ENCODE data around the gene GCGR.
A peak's percentile ranks its signal among the peaks of the same experiment; 100 is the strongest.

The GCGR gene

DNA sequence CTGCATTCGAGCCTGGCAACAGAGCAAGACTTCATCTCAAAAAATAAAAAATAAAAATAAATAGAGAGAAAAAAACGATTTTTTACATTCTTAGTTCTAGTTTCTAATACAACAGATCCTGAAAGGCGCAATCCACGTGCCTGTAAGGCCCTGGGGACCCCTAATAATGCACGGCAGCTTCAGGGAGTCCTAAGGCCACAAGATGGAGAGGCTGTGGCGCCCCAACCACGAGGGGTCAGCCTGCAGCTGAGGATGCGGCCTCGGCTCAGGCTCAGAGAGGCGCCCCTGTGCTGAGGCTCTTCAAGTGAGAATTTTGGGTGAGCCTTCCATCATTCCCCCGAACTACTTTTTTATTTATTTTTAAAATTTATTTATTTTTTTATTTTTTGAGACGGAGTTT, 45.5 kb downstream of the GCGR start:
- DNase-seq (ENCODE audit: low spot score), result no peak

DNA sequence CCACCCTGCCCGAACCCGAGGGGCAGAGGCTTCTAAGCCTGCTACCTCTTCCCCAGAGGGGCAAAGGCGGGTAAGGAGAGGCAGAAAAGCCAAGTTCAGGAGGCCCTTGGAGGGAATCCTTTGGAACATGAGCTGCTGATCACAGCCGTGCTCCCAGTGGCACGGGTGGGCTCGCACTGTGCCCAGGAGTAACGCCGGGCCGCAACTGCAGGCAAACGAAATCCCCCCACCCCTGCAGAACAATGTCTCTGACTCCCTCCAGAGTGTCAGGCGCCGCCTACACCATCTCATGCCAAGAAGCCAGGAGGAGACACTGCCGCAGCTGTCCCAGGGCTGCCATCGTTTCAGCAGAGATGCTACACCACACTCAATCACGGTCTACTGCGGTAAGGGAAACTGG, 47.5 kb downstream of the GCGR start:
- DNase-seq (ENCODE audit: low spot score), result no peak

DNA sequence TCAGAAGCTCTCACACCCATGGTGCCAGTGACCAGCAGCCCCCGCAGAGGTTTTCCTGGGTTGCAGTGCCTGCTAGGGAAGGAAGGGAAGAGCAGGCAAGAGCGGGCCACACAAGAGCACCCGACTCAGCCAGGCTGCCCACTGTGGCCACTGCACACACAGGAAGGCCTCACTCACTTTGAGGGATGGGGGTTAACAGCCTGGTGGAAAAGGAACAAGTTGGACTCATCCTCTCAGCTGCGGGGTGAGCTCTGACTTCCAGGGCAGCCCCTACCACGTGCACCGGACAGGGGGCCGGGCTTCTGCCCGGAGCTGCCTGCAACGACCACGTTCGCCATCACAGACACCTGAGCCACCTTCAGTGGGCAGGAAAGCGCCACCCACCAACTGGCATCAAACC, 48.3 kb downstream of the GCGR start:
- no peak for DNase-seq (ENCODE audit: low spot score)

DNA sequence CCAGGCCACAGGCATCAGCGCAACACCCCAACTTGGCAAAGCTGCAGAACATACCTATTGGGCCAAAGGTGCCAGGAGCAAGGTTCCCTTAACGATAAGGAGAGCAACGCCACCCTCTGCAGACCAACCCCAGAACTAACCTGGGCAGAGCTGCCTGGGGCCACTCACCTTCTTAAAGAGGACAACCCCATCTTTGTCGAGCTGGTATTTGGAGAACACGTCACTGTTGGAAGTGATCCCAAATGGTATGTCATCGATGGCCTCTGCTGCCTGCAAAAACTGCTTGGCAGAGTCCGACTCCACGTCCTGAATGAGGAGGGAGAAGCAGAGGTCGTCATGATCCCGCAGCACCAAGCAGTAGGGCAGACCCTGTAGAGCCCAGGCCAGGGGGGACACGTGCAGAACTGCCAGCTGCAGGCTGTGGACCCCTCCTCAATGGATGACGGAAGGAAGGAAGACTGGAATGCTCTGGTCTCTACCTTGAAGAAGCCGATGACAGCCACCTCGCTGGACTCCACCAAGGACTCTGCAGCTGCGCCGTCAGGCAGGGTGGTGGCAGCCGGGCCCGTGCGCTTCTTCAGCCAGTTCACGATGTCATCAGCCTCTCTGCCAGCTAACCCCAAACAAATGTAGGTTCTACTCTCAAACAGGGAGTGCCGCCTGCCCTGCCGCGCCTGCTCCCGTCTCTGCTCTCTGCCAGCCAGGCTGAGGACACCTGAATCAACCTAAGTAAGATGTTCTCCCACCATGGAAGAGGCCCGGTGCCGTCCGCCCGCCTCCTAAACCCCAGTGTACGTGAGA, 51.2 kb downstream of the GCGR start:
- DNase-seq (ENCODE audit: low spot score), result peak; percentile 29

DNA sequence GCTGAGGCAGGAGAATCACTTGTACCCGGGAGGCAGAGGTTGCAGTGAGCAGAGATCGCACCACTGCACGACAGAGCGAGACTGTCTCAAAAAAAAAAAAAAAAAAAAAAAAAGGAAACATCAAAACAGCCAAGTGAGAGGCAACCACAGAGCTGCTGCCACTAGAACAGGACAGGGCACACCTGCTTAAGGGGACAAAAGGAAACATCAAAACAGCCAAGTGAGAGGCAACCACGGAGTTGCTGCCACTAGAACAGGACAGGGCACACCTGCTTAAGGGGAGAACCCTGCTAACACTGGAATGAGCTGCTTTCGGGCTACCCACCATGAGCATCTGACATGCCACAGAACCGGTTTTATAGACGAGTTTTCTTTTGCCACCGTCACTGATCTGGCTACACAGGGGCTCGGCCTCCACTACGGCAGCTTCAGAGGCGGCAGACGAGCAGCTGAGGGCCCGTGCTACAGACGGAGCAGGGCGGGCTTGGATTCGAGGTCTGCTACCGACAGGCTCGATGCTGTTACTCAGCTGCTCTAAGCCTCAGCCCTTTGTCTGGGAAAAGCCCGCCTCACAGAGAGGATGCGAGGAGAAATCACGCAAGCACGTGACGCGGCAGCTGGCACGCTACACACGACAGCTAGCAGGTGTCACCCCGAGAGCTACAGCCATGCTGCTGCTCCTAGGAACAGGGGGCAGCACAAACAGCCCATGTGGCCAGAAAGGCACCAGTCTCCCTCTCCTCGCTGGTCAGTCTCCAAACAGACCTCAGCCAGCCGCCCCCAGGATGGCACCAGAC, 54.4 kb downstream of the GCGR start:
- peak; percentile 71 for DNase-seq (ENCODE audit: low spot score)

DNA sequence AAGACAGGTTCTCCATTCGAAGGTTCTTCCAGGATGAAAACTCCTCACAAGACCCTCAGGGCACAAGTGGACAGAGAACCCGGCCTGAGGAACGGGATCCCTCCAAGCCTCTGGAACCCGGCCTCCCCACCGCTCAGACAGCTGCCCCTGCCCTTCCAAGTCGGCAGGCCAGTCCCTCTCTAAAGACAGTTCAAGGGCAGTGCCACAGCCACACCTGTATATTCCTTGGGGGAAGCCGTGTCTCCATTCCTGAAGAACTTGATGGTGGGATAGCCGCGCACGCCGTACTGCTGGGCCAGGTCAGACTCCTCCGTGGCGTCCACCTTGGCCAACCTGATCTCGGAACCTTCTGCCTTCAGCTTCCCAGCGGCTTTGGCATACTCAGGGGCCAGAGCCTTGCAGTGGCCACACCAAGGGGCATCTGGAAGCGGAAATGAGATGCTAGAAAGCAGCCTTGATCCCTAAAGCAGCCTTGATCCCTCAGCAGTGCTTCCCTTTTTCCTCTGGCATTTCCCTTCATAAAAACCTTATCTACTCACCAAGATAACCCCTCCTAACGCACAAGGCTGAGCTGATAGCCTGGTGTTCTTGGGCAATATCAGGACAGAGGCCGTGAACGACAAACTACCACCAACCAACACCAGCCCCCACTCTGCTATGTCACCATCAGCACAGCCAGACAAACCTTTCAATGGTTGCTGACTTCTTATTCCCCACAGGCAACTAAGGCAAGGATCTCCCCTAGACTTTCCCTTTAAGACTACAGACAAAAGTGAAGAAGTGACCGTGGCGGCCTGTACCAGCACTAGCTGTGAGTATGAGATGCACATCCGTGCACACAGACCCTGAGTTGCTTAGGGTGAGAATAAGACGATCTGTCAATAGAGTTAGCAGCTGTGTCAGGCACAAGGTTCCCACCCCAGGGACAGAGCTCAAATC, 55.3 kb downstream of the GCGR start:
- peak; percentile 49 for DNase-seq (ENCODE audit: low spot score)

DNA sequence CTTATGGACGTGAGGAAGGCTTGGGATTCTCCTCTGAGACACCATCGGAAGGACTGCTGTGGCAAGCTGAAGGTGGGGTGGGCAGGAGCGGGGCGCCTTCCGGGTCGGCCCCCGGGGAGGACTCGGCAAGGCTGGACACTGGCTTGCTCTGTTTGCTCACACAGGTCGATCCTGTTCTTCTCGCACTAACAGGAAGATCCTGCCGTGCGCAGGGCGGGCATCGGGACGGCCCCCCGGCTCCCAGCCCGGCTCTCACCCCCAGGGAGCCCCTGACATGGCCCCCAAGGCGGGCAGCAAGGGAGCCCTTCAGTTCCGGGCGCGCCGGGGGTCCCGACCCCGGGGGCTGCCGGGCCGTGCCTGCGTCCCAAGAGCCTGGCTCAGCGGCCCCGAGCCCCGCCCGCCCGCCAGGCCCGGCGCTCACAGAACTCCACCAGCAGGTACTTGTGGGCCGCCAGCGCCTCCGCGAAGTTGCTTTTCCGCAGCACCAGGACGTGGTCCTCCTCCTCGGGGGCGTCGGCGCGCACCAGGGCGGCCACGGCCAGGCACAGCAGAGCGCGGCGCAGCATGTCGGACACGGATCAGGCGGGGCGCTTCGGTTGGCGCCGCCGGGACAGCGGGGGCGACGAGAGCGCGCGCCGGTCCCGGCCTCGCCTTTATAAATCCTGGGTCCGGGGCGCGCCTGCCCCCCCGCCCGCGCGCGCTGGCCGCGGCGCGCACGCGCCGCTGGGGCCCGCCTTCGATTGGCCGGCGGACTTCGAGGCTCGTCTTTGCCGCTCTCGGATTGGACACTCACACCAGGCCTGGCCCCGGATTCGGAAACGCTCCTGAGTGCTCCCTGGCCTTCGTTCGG, 56.2 kb downstream of the GCGR start, which contains the start of gene P4HB:
TSS of gene P4HB (minus strand) at position 630 of the 850 bp plus-strand sequence. CDS start at position 566, 64 bp downstream.
- no peak for DNase-seq (ENCODE audit: low spot score)

DNA sequence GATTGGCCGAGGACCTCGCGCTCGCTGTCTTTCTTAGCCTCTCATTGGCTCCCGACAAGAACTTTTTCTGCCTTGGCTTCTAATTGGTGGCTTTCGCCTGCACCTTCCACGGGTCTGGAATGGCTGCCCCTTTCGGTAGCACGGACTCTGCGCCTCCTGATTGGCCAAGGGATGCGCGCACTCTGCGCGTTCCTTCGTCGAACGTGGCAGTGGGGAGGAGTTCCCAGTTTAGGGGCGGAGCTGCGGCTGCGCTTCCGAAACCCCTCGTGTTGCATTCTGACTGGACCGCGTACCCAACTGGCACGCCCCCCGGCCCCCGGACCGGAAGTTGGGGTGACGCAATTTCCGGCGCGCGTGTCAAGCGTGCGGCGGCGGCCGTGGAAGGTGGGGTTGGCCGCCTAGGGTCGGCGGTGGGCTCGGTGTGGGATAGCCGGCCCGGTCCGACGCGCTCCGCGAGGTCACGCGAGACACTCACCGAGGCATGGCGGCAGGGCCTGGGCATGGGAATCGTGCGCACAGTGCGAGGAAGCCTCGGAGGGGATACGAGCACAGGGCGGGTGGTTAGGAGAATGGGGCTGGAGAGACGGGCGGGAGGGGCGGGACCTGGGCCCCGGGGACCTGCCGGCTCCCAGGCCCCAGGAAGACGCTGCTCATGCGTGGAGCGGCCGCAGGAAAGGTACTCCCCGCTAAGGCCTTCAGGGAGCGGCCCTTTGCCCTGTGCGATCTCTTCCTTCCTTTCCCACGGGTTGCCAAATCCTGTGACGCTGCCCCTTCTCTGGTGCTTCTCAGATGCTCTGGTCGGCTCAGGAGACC, 57.0 kb downstream of the GCGR start:
- peak; percentile 100 for DNase-seq (ENCODE audit: low spot score)

DNA sequence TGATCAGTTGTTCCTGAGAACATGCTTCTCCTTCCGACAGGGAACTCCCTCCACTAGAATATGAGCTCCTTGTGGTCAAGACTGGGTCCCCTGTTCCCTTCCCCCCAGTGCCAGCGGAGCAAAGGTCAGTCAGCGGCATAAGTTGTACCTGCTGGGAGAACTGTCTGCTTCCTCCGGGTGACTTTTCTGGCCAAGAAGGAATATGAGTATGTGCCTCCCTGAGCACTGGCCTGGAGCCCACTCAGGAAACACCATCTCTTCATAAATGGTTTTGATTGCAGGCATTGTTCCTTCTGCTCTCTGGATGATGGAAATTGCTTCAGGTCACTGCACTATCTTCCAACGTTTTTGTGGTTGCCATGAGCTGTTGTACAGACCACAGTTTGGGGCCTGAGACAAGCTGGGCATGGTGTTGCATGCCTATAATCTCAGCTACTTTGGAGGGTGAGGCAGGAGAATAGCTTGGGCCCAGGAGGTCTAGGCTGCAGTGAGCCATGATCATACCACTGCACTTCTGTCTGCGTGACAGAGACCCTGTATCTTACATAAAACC, 59.2 kb downstream of the GCGR start:
- no peak for DNase-seq (ENCODE audit: low spot score)
